Neural progenitor cell (in vitro differentiated cells): ENCODE data around the gene CDK2AP2.

Source experiments
- EZH2 ChIP-seq: fragments of 200-600 bp; sonication (generic); IDR thresholded peaks from 2 replicates; pipeline ENCODE4 v1.6.1; 2017; ENCODE audit warnings: antibody characterized with exemption, mild to moderate bottlenecking, moderate library complexity
- EZH2phosphoT487 ChIP-seq: fragments of 200-600 bp; sonication (generic); IDR thresholded peaks from 2 replicates; pipeline ENCODE4 v1.6.1; 2017; ENCODE audit warnings: antibody characterized with exemption
- TF ChIP-seq, protein P1 (sequence below): fragments of 200-600 bp; sonication (generic); IDR thresholded peaks from 2 replicates; pipeline ENCODE4 v1.5.1; 2017; ENCODE audit warnings: antibody characterized with exemption, mild to moderate bottlenecking

- TF ChIP-seq EZH2 (no peak), EZH2phosphoT487 (no peak)
- TF ChIP-seq, protein P1, sequence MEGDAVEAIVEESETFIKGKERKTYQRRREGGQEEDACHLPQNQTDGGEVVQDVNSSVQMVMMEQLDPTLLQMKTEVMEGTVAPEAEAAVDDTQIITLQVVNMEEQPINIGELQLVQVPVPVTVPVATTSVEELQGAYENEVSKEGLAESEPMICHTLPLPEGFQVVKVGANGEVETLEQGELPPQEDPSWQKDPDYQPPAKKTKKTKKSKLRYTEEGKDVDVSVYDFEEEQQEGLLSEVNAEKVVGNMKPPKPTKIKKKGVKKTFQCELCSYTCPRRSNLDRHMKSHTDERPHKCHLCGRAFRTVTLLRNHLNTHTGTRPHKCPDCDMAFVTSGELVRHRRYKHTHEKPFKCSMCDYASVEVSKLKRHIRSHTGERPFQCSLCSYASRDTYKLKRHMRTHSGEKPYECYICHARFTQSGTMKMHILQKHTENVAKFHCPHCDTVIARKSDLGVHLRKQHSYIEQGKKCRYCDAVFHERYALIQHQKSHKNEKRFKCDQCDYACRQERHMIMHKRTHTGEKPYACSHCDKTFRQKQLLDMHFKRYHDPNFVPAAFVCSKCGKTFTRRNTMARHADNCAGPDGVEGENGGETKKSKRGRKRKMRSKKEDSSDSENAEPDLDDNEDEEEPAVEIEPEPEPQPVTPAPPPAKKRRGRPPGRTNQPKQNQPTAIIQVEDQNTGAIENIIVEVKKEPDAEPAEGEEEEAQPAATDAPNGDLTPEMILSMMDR: no peak
Observed at GRCh38 chr11:67507864-67508485, at the start of gene CDK2AP2.
